Activated T-cell treated with anti-CD3 and anti-CD28 coated beads, Interleukin-2, amount 50 U/mL, for 4 hours (primary cell): ENCODE results near the gene ANK3. TPM values are rescaled to one million over a fixed set of nuclear protein-coding genes. Genes with fewer than 3 reads are reported as not detected.

Experiments used
- ATAC-seq, 2 donors: fragments of 200-7000 bp; cut with Tn5 transposase; one replicate each; pipeline ENCODE4 v1.10.0; 2021
- DNase-seq: peaks from one replicate; pipeline ENCODE4 v3.0.0-alpha.2; 2020
- H3K27me3 Mint-ChIP-seq: one replicate; pipeline ENCODE4 v1.8.0; 2021; ENCODE audit warnings: low read depth, mixed read lengths
- H3K36me3 Mint-ChIP-seq: one replicate; pipeline ENCODE4 v1.8.0; 2022; ENCODE audit warnings: mixed read lengths; ENCODE audit not compliant: insufficient read depth
- H3K4me1 Mint-ChIP-seq: one replicate; pipeline ENCODE4 v1.8.0; 2021; ENCODE audit warnings: low read depth, mixed read lengths
- H3K4me3 Mint-ChIP-seq: one replicate; pipeline ENCODE4 v1.8.0; 2021; ENCODE audit warnings: mild to moderate bottlenecking, moderate library complexity, mixed read lengths
- H3K9me3 Mint-ChIP-seq: one replicate; pipeline ENCODE4 v1.8.0; 2021; ENCODE audit warnings: mixed read lengths
- total RNA-seq, 3 donors: library from RNA; stranded (reverse); gene quantifications; one replicate each; pipeline ENCODE4 v1.2.1, GENCODE V29; 2021

The ANK3 gene
- total RNA-seq, 3 donors from 2014 or later = 21.4 to 41.1 (median 30.5) TPM

DNA sequence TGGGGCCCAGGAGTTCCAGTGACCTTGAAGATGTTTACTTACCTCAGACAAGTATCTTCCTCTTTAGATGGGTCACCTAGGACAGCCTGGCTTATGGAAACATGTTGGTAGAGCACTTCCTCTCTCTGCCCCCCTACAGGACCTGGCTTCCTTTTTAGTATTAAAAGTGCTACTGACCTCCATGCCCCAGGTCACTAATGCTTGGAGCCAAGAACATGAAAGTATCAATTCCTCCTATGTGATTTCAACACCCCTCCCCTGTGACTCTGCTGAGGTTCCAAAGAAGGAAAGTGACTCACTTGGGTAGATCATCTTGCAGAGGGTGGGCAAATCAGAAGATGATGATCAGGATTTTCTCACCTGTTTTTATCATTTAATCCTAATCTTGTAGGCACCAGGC, 358.0 kb downstream of the ANK3 start:
- no peaks in the 10 kb centered on the region for H3K36me3 Mint-ChIP-seq
- no peak for DNase-seq
- H3K9me3 Mint-ChIP-seq = no peaks in the 10 kb centered on the region
- H3K27me3 Mint-ChIP-seq = no peaks in the 10 kb centered on the region
- ATAC-seq = no peak
- H3K4me3 Mint-ChIP-seq = no peak overlapping the region
- H3K4me1 Mint-ChIP-seq = no peaks in the 10 kb centered on the region

DNA sequence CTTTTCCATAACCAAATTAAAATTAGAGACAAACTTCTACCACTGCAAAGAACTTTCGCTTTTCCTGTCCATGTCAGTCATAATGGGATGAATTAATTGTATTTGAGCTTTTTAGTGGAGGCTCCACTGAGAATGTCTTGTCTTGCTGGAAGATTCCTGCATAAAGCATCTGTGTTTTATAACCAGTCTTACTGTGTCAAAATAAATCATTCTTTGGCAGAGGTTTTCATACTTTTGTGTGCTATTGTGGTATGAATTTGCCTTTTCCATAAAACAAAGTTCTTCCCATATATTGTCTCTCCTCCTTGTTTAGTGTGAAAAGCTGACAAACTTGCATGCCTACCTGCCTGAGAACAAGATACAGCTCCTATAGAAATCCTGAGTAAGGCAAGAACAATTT, 358.5 kb downstream of the ANK3 start:
- no peak for DNase-seq
- no peaks in the 10 kb centered on the region for H3K36me3 Mint-ChIP-seq
- no peaks in the 10 kb centered on the region for H3K27me3 Mint-ChIP-seq
- no peak for ATAC-seq
- no peak overlapping the region for H3K4me3 Mint-ChIP-seq
- no peaks in the 10 kb centered on the region for H3K9me3 Mint-ChIP-seq
- no peaks in the 10 kb centered on the region for H3K4me1 Mint-ChIP-seq

DNA sequence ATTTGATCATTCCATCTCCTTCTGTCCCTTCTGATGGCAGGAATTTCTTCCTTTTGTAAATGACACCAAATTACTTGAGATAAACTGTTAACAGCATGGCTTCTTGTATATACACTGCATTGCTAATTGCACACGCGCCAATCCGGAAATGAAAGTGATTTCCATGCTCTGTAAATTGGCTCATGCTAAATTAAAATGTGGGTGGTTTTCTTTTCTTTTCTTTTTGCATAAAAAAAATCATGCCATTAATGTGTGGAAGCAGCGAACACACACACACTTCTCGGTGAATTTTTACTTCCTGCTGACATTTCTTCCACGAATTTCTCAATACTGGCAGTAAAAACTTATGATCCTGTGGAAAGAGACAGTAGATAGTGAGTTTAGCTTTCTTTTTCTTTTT, 360.2 kb downstream of the ANK3 start:
- H3K4me1 Mint-ChIP-seq = no peaks in the 10 kb centered on the region
- DNase-seq = no peak
- no peak overlapping the region for H3K4me3 Mint-ChIP-seq
- no peaks in the 10 kb centered on the region for H3K9me3 Mint-ChIP-seq
- no peaks in the 10 kb centered on the region for H3K36me3 Mint-ChIP-seq
- no peaks in the 10 kb centered on the region for H3K27me3 Mint-ChIP-seq
- ATAC-seq = no peak

DNA sequence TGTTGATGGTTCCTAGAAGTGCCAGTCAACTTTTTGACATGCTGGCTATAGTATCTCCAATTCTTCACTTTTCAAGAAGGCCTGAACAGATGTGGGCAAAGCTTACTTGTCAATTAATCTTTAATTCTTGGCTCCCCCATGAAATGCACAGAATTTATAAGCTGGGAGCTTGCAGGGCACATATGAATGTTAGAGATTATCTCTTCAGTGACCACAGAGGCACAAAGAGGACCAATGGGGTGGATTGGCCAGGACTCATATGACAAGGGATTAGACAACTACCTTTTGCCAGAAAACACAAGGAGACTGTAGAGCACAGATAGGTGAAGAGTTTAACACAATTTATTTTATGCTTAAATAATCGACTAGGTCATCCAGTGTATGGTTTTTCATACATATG, 361.6 kb downstream of the ANK3 start:
- DNase-seq = no peak
- Mint-ChIP-seq H3K4me1 (no peaks in the 10 kb centered on the region), H3K9me3 (no peaks in the 10 kb centered on the region), H3K4me3 (no peak overlapping the region), H3K36me3 (no peaks in the 10 kb centered on the region), H3K27me3 (no peaks in the 10 kb centered on the region)
- ATAC-seq = no peak

DNA sequence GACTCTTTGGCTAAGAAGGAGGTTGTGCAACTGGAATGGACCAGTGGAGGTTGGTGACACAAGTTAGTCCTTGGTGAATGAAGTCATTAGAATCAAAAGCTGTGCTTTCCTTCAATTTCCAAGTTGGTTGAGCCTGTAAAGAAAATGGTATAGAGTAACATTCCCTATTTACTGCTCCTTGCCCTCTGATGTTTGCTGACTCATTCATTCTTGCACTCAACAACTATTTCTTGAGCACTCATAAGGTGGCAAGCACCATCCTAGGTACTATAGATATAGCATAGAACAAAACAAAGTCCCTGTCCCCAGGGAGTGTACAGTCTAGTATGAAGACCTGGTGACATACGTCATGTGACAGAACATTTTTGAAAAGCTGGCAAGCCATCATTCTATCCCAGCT, 364.4 kb downstream of the ANK3 start:
- ATAC-seq (no peak), DNase-seq (no peak)
- Mint-ChIP-seq H3K4me1 (no peaks in the 10 kb centered on the region), H3K9me3 (no peaks in the 10 kb centered on the region), H3K4me3 (no peak overlapping the region), H3K27me3 (no peaks in the 10 kb centered on the region), H3K36me3 (no peaks in the 10 kb centered on the region)

DNA sequence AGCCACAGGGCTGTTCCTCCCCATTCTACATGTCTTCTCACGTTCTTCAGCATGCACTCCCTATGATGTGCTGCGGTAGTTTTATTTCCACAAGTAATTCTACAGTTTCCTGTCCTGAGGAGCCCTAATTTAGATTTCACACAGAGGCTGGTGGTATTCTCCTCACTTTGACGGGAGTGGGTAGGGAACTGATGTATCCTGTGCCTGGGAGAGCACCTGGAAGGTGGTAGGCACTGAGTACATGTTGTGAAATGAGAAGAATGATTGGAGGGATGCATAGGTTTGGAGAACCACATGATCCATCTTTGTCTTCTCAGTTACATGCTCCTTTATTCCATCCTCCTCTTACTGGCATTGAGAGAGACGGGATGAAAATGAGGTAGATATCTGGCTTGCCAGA, 365.2 kb downstream of the ANK3 start:
- H3K27me3 Mint-ChIP-seq = no peaks in the 10 kb centered on the region
- no peaks in the 10 kb centered on the region for H3K4me1 Mint-ChIP-seq
- DNase-seq (no peak), ATAC-seq (no peak)
- no peak overlapping the region for H3K4me3 Mint-ChIP-seq
- no peaks in the 10 kb centered on the region for H3K9me3 Mint-ChIP-seq
- H3K36me3 Mint-ChIP-seq = no peaks in the 10 kb centered on the region

DNA sequence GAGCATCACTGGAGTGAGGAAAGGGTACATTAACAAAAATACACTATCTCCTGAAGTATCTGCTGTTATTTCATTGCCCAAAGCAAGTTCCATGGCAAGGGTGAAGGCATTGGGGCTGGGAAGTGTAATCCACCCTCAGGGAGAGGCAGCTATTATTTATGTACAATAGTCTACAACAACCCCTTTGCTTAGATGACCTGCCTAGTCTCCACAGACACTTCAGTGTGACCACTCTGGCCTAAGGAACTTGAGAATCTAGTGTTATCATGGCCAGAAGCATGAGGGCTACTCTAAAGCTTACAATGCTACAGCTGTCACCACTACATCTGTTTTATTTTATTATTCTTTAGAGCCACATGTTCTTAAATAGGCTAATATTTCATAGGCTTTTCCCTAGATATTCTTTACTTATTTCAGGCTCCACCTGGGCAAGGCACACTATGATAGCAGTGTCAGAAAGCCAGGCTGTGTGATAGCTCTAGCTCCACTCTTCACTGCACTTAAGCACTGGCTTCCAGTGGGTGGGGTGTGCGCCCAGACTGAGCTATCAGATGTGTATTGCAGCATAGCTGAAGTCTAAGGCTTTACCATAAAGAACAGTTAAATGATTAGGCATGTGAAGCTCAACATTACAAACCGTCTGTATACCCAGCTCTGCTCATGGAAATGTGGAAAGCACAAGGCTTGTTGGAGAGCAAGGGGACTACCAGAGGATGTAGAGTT, 366.4 kb downstream of the ANK3 start:
- ATAC-seq (no peak), DNase-seq (no peak)
- H3K9me3 Mint-ChIP-seq = no peaks in the 10 kb centered on the region
- H3K4me1 Mint-ChIP-seq = no peaks in the 10 kb centered on the region
- H3K36me3 Mint-ChIP-seq = no peaks in the 10 kb centered on the region
- no peak overlapping the region for H3K4me3 Mint-ChIP-seq
- no peaks in the 10 kb centered on the region for H3K27me3 Mint-ChIP-seq

DNA sequence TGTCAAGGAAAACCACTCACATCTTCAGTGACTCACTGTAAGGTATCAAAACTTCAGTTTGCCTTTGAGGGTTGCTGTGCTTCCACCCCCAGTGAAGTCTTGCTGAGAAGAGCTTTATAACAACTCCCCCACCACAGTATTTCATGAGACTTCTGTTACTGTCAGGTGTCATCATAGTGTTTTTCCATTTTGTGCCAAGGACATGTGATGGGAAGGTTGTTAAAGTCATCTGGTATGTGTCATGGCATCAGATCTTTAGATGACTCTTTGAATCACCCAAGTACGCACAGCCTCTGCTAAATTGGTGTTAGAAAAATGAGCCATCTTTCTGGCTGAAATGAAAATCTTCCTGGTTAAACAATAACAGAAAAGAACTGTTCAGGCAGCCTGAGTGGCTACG, 368.3 kb downstream of the ANK3 start:
- Mint-ChIP-seq H3K9me3 (no peaks in the 10 kb centered on the region), H3K4me1 (no peaks in the 10 kb centered on the region), H3K4me3 (no peak overlapping the region), H3K36me3 (no peaks in the 10 kb centered on the region), H3K27me3 (peaks cover 4% of the 10 kb centered on the region)
- no peak for ATAC-seq
- no peak for DNase-seq

DNA sequence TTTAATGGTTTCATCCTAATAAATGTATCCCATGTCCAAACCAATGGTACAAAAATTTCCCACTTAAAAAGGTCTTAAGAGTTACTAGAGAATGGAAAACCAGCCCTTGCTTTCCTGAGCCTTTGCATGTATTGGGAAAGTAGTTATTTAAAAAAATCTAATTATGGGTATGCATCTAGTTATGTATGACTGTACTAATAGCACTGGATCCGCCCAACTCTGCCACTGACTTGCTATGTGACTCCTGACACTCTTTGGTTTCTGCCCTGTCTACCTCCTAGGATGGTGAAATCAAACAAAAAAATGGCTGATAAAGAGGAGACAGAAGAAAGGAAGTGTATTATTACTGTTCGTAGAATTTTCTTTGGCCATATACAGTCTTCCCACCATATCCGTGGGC, 372.9 kb downstream of the ANK3 start:
- ATAC-seq (no peak), DNase-seq (no peak)
- Mint-ChIP-seq H3K9me3 (no peaks in the 10 kb centered on the region), H3K4me1 (no peaks in the 10 kb centered on the region), H3K27me3 (peaks cover 9% of the 10 kb centered on the region), H3K36me3 (no peaks in the 10 kb centered on the region), H3K4me3 (no peak overlapping the region)

DNA sequence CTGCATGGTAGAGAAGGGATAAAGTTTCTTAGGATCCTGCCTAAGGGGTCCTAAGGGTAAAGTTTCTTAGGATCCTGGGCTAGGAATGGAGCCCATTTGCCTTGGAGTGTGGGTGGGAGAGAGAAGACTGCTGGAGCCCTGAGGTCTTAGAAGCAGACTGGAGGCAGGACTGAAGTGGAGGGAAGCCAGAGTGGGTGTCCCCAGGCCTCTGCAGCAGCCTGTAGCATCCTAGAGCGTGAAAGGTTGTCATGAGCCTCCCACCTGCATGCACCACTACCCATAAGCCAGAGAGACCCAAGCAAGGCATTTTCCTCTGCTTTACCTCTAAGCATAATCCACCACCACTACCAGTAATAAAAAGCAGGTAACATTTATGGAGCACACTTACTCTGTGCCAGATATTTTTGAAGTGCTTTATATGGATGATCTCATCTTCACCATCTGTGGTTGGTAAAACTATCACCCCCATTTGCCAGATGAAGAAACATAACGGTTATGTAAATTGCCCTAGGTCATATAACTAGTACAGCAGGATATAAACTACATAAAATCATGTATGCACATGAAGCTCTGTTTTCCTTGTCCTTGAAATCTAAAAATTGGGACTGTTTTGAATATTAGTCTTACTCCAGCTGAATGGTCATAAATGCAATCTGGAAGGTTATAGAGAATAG, 379.8 kb downstream of the ANK3 start:
- Mint-ChIP-seq H3K4me3 (no peak overlapping the region), H3K36me3 (no peaks in the 10 kb centered on the region), H3K27me3 (peaks cover 3% of the 10 kb centered on the region), H3K4me1 (no peaks in the 10 kb centered on the region), H3K9me3 (no peaks in the 10 kb centered on the region)
- DNase-seq = no peak
- no peak for ATAC-seq

DNA sequence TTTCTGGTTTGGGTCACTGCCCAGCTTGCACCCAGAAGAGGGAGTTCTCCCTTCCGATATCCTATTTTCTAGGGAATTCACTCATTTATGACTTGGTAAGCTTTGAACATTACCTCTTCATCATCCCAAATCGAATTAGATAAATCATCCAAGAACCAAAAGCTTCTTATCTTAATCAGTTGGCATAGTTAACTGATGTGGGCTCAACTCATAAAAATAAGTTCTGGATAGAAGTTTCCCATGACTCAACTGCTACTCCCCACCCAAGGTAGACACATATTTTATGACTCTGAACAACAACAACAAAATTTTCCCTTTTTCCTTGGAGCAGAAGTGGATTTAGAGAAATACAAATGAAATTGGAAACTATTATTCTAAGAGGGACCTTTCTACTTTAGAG, 380.4 kb downstream of the ANK3 start:
- ATAC-seq (no peak), DNase-seq (no peak)
- no peak overlapping the region for H3K4me3 Mint-ChIP-seq
- no peaks in the 10 kb centered on the region for H3K9me3 Mint-ChIP-seq
- no peaks in the 10 kb centered on the region for H3K36me3 Mint-ChIP-seq
- no peaks in the 10 kb centered on the region for H3K4me1 Mint-ChIP-seq
- peaks cover 3% of the 10 kb centered on the region for H3K27me3 Mint-ChIP-seq

DNA sequence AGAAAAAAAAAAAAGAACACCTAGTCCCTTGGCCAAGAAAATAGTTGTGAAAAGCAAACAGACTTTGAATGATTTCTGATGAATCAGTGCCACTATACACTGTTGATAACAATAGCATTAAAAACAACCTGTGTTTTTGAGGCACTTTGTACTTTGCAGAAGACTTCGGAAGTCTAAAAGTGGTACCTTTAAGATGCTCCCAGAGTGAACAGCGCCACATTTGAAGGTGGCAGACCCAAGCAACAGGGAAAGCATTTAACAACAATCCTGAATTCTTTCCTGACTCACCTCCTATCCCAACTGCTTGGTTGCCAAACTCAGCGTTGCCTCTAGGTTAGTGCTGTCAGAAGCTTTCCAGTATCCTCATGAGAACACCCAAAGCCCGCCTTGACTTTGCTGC, 380.9 kb downstream of the ANK3 start:
- ATAC-seq = no peak
- Mint-ChIP-seq H3K36me3 (no peaks in the 10 kb centered on the region), H3K9me3 (no peaks in the 10 kb centered on the region), H3K4me1 (no peaks in the 10 kb centered on the region), H3K4me3 (no peak overlapping the region), H3K27me3 (peaks cover 3% of the 10 kb centered on the region)
- no peak for DNase-seq

DNA sequence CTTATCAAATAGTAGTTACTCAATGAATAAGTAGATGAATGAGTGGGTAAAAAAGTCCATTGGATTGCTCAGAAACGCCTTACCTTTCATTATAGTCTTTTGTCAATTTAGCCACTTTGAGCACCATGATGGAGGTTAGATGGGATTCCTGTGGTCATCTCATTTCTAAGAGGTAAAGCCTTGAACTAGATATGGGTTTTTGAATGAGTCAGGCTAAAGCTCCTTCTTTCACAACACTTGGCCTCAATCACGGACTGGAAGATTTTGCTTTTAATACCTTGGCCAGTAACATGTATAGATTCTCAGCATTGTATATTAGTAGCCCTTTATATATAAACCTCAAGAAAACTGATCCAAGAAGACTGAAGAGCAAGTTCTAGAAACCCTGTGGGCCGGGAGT, 383.6 kb downstream of the ANK3 start:
- Mint-ChIP-seq H3K4me3 (no peak overlapping the region), H3K36me3 (no peaks in the 10 kb centered on the region), H3K4me1 (peaks cover under 1% of the 10 kb centered on the region), H3K9me3 (no peaks in the 10 kb centered on the region), H3K27me3 (no peaks in the 10 kb centered on the region)
- DNase-seq = no peak
- no peak for ATAC-seq

DNA sequence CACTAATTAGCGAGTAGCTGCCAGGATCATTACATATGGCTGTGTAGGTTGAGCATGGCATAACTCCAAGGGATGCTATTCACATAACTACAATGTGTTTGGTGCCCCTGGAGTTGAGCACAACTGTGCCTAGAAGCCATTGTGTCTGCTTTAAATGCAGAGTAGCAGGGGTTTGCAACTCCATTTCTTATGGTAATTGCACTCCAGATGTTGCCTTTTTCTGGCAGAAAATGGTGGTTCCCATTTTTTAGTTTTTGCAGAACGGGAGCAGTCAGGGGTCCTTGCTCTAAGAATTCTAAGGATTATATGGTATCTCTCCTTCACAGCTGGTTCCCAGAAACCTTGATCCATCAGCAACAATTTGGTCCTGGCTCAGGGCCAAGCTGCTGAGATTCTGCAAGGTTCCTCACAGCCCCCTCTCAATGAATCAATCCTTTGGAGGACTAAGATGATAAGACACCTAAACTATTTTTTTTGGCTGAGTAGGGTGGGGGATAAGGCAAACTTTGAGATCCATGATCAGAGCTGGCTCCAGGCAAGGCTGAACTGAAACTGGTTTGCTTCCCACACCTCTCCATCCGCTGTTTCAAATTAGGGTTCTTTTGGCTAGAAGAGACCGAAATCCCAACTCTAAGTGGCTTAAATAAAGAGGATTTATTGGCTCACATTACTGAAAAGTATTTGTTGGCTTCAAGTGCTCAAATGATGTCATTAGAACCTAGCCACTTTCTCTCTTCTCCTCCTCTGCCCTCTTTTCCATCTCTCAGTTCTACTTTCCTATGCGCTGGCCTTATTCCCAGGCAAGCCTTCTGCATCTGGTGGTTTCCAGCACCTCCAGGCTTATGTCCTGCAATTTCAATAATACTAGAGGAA, 385.8 kb downstream of the ANK3 start:
- no peaks in the 10 kb centered on the region for H3K9me3 Mint-ChIP-seq
- no peaks in the 10 kb centered on the region for H3K36me3 Mint-ChIP-seq
- no peak for DNase-seq
- H3K27me3 Mint-ChIP-seq = peaks cover 3% of the 10 kb centered on the region
- H3K4me1 Mint-ChIP-seq = peaks cover 8% of the 10 kb centered on the region
- no peak overlapping the region for H3K4me3 Mint-ChIP-seq
- ATAC-seq = no peak

DNA sequence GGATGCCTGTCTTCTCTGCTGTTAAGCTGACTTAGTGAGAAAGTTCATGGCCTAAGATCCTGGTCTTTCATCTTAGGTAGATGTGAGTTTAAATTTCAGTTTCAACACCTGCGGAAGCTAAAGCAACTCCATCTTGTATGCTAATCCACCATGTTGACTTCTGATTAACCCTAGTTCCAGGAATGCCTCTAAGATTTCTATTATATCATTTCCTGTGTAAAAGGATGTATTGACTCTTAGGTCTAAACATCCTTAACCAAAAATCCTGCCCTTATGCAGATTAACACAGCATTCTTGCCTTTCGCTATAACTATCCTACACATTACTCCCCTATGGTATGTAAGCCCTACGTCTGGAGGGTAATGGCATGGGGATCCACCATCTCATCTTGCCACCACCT, 388.9 kb downstream of the ANK3 start:
- no peak overlapping the region for H3K4me3 Mint-ChIP-seq
- H3K9me3 Mint-ChIP-seq = no peaks in the 10 kb centered on the region
- peaks cover 8% of the 10 kb centered on the region for H3K27me3 Mint-ChIP-seq
- H3K4me1 Mint-ChIP-seq = peaks cover 8% of the 10 kb centered on the region
- H3K36me3 Mint-ChIP-seq = no peaks in the 10 kb centered on the region
- ATAC-seq = peak in 1 of 2 donors; percentile 27
- no peak for DNase-seq
